GM12872 (cell line): ENCODE results near the gene ELK3.

Source experiments
- TF ChIP-seq, protein P1 (sequence below): IDR thresholded peaks from 3 replicates; pipeline ENCODE4 v1.5.1; 2011; ENCODE audit warnings: low read depth, mild to moderate bottlenecking, low read length, moderate library complexity; ENCODE audit not compliant: insufficient read depth

Gene ELK3

DNA sequence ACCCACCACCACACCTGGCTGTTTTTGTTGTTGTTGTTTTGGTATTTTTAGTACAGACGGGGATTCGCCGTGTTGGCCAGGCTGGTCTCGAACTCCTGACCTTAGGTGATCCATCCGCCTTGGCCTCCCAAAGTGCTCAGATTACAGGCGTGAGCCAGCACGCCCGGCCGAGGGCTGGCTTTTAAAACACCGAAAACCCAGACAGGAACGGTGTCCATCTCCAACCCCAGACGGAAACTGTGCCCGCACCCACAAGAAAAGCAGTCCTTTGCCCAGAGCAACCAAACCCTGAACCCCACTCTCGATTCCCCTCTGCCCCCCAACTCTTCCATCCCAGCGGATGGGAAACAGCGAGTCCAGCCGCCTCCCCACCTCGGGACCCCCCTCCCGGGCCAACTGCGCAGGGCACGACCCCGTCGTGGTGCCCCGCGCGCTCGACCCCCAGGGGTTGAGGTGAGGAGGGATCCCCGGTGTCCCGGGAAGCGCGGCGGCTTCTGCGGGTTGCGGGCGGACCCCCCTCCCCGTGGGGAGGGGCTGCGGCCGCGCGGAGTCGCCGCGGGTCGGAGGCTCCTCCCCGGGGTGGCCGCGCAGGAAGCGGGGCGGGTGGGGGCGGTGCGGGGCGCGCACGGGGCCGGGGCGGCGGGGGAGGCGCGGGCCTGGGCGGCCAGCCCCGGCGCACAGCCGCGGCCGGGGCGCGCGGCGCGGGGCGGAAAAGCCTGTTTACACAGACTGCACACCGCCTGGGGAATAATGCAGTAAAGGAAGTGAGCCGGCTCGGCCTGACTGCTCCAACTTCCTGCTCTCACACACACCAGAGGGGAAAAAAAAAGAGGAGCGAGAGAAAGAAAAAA is at the start of gene ELK3:
TSS of gene ELK3 (plus strand) at position 651 of the 851 bp plus-strand sequence.
- TF ChIP-seq, protein P1, sequence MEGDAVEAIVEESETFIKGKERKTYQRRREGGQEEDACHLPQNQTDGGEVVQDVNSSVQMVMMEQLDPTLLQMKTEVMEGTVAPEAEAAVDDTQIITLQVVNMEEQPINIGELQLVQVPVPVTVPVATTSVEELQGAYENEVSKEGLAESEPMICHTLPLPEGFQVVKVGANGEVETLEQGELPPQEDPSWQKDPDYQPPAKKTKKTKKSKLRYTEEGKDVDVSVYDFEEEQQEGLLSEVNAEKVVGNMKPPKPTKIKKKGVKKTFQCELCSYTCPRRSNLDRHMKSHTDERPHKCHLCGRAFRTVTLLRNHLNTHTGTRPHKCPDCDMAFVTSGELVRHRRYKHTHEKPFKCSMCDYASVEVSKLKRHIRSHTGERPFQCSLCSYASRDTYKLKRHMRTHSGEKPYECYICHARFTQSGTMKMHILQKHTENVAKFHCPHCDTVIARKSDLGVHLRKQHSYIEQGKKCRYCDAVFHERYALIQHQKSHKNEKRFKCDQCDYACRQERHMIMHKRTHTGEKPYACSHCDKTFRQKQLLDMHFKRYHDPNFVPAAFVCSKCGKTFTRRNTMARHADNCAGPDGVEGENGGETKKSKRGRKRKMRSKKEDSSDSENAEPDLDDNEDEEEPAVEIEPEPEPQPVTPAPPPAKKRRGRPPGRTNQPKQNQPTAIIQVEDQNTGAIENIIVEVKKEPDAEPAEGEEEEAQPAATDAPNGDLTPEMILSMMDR: no peak

DNA sequence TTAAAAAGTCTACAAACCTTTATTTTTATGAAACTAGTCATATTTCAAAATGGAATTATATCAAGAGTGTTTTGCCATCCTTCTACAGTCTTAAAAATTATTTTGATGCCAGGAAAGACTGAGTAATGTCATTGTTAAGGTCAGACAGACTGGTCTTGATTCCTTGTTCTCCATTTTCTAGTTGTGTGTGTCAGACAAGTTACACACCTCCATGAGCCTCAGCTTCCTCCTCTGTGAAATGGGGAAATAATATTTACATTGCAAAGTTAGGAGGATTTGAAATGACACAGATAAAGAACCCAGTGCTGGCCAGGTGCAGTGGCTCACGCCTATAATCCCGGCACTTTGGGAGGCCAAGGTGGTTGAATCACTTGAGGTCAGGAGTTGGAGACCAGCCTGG is 47.4 kb upstream of the ELK3 start:
- TF ChIP-seq, protein P1: no peak

DNA sequence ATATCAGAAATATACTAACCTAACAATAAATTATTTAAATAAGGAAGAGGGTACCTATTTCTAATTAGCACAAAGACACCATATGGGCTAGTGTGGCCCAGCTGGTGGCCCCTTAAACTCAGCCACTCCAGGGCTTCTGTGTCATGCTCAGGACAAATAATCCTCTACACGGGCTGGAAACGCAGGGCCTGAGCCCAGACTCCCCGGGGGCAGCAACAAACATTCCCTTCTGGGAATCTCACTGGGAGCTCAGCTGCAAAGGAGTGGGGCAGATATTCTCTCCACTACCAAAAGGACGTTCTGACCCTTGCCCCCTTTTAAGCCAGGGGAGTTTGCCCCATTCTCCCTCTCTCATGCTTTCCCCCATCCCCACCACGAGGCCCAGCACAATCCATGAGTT is 43.7 kb upstream of the ELK3 start:
- TF ChIP-seq, protein P1: no peak

DNA sequence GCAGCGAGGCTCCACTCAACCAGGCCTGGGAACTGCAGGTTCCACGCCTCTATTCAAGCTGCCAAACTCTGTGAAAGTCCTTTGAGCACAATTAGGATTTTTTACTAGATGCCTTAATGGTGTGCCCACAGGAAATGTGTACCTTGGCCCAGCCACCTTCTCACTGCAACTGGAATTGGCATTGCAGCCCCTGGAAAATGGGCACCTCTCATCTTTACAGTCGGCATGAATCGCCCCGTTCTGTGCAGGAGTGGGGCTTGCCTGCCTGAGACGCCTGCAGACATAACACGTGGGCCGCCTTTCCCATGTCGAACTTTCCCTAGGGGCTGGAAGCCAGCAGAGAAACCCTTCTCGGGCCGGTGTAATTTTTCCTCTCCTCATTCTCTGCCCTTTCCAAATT is 42.0 kb upstream of the ELK3 start:
- TF ChIP-seq, protein P1: no peak

DNA sequence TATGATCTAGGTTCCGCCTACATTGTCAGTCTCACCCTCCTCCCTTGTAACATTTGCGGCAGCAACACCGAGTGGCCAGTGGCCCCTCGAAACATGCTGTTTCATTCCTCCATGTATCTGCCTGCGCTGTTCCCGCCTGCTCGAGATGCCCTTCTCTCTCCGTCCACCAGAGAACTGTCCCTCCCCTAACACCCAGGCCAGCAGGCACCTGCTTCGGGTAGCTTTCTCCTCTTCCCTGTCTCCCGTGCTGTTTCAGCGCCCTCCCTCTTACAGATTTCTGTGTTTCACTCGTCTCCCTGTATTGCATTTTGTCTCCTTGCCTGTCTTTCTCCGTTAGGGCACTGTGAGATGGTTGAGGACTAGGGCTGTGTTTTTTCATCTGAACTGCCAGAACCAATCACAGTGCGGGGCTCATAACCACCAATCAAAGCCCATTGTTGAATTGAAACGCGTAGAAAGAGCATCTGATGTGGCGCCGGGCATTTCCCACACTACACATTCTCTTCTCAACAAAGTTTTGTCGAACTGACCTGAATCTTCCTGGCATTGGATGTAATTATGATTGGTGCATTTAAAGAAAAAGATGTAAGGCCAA is 40.9 kb upstream of the ELK3 start:
- TF ChIP-seq, protein P1: no peak

DNA sequence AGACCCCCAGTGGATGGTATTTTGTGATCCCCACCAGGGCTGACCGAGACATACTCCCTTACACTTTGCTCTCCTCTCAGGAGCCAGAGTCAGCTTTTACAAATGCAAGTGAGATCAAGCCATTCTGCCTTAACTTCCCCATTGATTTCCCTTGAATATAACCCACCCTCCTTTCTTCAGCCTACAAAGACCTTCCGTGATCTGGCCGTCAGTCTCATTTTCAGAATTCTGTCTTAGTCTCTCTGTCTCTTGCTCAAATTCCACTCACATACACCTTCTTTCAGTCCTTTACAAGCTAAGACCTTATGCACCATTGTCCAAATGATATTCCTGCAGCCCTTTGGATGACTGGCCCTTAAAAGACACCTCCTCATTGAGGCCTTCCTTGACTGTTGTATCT is 39.0 kb upstream of the ELK3 start:
- TF ChIP-seq, protein P1: no peak

DNA sequence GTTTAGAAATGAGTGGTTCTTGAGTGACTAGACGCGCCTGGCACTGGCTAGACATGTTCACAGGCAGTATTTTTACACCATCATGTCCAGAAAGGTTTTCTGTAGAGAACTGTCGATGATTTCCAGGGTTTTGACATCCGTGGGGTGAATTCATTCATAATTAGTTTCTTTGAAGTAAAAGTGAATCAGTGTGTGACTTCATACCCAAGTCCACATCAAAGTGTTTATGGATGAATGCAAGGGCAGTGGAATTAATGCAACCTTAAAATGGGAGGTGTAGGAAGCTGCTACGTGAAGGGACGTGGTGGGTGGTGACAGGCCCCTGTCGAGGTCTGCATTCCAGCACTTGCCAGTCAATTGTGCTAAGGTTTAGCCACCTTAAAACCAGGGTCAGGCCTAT is 38.4 kb upstream of the ELK3 start:
- TF ChIP-seq, protein P1: no peak
